Measurements from ENCODE around the gene KCNQ5. TPM values are rescaled to one million over a fixed set of nuclear protein-coding genes. Genes with fewer than 3 reads are reported as not detected.

Gene KCNQ5
- total RNA-seq, 1 experiment from 2014 or later, result not detected

DNA sequence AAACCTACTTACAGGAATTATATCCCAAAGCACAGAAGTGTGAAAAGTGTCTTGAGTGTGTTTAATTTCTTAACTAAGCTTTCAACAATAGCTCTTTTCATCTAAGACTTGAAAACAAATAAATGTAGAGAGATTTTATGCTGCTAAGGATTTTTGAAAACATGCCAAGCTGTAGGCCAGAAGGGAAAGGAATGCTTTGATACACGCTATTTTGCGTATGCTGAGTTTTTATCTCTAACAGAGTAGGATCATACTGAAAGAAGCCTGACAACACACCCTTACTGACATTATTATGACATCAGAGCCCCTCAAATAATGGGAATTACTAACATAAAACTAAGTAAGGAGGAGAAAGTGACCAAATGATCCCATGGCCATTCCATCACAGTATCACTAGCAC, 338.0 kb downstream of the KCNQ5 start:
- ATAC-seq (no peak), DNase-seq (ENCODE audit: low read depth, low spot score) (no peak)
- Histone ChIP-seq H3K9me3 (ENCODE audit: control insufficient read depth in 1 of 2, insufficient read depth in 1 of 2, low read depth in 1 of 2, low read length in 2 of 2) (no peaks in the 10 kb centered on the region), H3K79me2 (ENCODE audit: insufficient read depth, low read length) (no peaks in the 10 kb centered on the region), H2AFZ (ENCODE audit: low read depth, low read length, poor library complexity, severe bottlenecking) (no peak overlapping the region), H3K27me3 (ENCODE audit: insufficient read depth, low read length) (no peaks in the 10 kb centered on the region; the same call in 1 of the 2 replicates), H3K4me2 (ENCODE audit: low read length) (no peak overlapping the region), H3K4me3 (replicated peaks in 1 of 2; ENCODE audit: low read depth in 1 of 2, low read length in 2 of 2) (no peak overlapping the region), H3K9ac (ENCODE audit: low read length) (no peak overlapping the region), H3K36me3 (ENCODE audit: control insufficient read depth in 1 of 2, insufficient read depth in 2 of 2, low read length in 2 of 2) (no peaks in the 10 kb centered on the region), H3K4me1 (ENCODE audit: control insufficient read depth in 1 of 2, insufficient read depth in 2 of 2, low read length in 2 of 2) (no peaks in the 10 kb centered on the region), H3K27ac (ENCODE audit: low read depth, low read length) (no peak overlapping the region), H4K20me1 (ENCODE audit: insufficient read depth) (no peaks in the 10 kb centered on the region), H3K9me2 (ENCODE audit: insufficient read depth) (no peaks in the 10 kb centered on the region)
- ChIA-PET CTCF (no interaction called here), RAD21 (ENCODE audit: low non-redundant PET in 1 of 2, low total read pairs in 2 of 2, uncharacterized antibody in 2 of 2, unreplicated experiment in 2 of 2) (no interaction called here), POLR2A (no interaction called here)
- TF ChIP-seq SP1 (IDR thresholded peaks at IDR 0.05; ENCODE audit: low read depth) (no peak), TCF7L2 (IDR thresholded peaks at IDR 0.05; ENCODE audit: borderline replicate concordance, extremely low read depth, insufficient read depth, insufficient read length) (no peak), RAD21 (IDR thresholded peaks at IDR 0.05; ENCODE audit: low read depth) (no peak), EGR1 (IDR thresholded peaks at IDR 0.05; ENCODE audit: low read depth) (no peak), ELF1 (IDR thresholded peaks at IDR 0.05; ENCODE audit: borderline replicate concordance, low read depth) (no peak), CEBPB (IDR thresholded peaks at IDR 0.05; ENCODE audit: low read depth) (no peak), YY1 (IDR thresholded peaks at IDR 0.05; ENCODE audit: extremely low read depth, insufficient replicate concordance, low read depth, low read length) (no peak), CBX3 (IDR thresholded peaks at IDR 0.05; ENCODE audit: low read depth) (no peak), EZH2 (IDR thresholded peaks at IDR 0.05) (no peak), SRF (IDR thresholded peaks at IDR 0.05; ENCODE audit: low read depth) (no peak), MAX (IDR thresholded peaks at IDR 0.05) (no peak)
- TF ChIP-seq, protein P1, sequence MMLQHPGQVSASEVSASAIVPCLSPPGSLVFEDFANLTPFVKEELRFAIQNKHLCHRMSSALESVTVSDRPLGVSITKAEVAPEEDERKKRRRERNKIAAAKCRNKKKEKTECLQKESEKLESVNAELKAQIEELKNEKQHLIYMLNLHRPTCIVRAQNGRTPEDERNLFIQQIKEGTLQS (IDR thresholded peaks at IDR 0.05), result no peak
- intact Hi-C loops (cut with micrococcal nuclease), result no loop called here
- no TSS peak for BruUV-seq (replicated peaks)

DNA sequence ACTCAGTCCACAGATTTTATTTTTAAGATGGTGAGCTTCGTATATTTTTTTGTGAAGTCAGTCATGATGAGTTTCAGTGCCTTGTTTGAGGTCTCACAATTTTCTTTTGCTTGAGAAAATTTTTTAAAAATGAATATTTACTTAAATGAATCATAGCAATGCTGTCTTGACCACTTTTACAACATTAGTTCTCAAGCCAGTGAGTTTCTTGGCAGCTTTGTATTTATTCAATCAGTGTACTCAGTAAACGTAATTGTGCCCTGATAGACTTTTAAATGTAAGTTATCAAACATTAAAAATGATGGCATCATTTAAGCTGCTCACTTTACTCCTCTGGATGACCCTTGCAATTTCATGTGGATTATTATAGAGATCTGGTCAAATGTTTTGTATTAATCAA, 342.1 kb downstream of the KCNQ5 start:
- no peak overlapping the region for H3K27ac ChIP-seq (ENCODE audit: low read depth, low read length)
- RAD21 ChIA-PET (ENCODE audit: low non-redundant PET in 1 of 2, low total read pairs in 2 of 2, uncharacterized antibody in 2 of 2, unreplicated experiment in 2 of 2), result no interaction called here
- intact Hi-C loops (cut with micrococcal nuclease), result no loop called here
- H3K36me3 ChIP-seq (ENCODE audit: control insufficient read depth in 1 of 2, insufficient read depth in 2 of 2, low read length in 2 of 2), result no peaks in the 10 kb centered on the region
- no peaks in the 10 kb centered on the region for H3K27me3 ChIP-seq (ENCODE audit: insufficient read depth, low read length)
- peaks cover 0 to 5% of the 10 kb centered on the region in 2 experiments; a peak in 1 of 4 replicates for H3K4me1 ChIP-seq (ENCODE audit: control insufficient read depth in 1 of 2, insufficient read depth in 2 of 2, low read length in 2 of 2)
- no peaks in the 10 kb centered on the region for H3K9me2 ChIP-seq (ENCODE audit: insufficient read depth)
- no peaks in the 10 kb centered on the region for H3K79me2 ChIP-seq (ENCODE audit: insufficient read depth, low read length)
- DNase-seq (ENCODE audit: low read depth, low spot score) (no peak), ATAC-seq (no peak)
- H4K20me1 ChIP-seq (ENCODE audit: insufficient read depth), result no peaks in the 10 kb centered on the region
- H3K4me2 ChIP-seq (ENCODE audit: low read length), result no peak overlapping the region
- H3K4me3 ChIP-seq (replicated peaks in 1 of 2; ENCODE audit: low read depth in 1 of 2, low read length in 2 of 2), result no peak overlapping the region
- H2AFZ ChIP-seq (ENCODE audit: low read depth, low read length, poor library complexity, severe bottlenecking), result no peak overlapping the region
- H3K9me3 ChIP-seq (ENCODE audit: control insufficient read depth in 1 of 2, insufficient read depth in 1 of 2, low read depth in 1 of 2, low read length in 2 of 2), result no peaks in the 10 kb centered on the region
- POLR2A ChIA-PET, result no interaction called here
- no peak overlapping the region for H3K9ac ChIP-seq (ENCODE audit: low read length)
- no peak for TF ChIP-seq ZBTB33 (IDR thresholded peaks at IDR 0.05; ENCODE audit: extremely low read depth, insufficient replicate concordance, low read length)
- TF ChIP-seq, protein P1 (IDR thresholded peaks at IDR 0.05), result no peak
- no peak for TF ChIP-seq SRF (IDR thresholded peaks at IDR 0.05; ENCODE audit: low read depth)
- no peak for TF ChIP-seq SP1 (IDR thresholded peaks at IDR 0.05; ENCODE audit: low read depth)
- no peak for TF ChIP-seq FOSL1 (IDR thresholded peaks at IDR 0.05; ENCODE audit: low read depth)
- no peak for TF ChIP-seq POLR2A (IDR thresholded peaks at IDR 0.05; ENCODE audit: borderline replicate concordance, extremely low read depth, insufficient read depth, insufficient read length)
- TF ChIP-seq YY1 (IDR thresholded peaks at IDR 0.05; ENCODE audit: extremely low read depth, insufficient replicate concordance, low read depth, low read length), result no peak
- TF ChIP-seq CEBPB (IDR thresholded peaks at IDR 0.05; ENCODE audit: low read depth), result no peak
- TF ChIP-seq ZFX (IDR thresholded peaks at IDR 0.05), result no peak
- TF ChIP-seq ZNF274 (IDR thresholded peaks at IDR 0.05; ENCODE audit: low read depth, low read length), result no peak
- CTCF ChIA-PET, result no interaction called here
- BruUV-seq (replicated peaks), result no TSS peak

Data from HCT116 (cell line).